Measurements from ENCODE around the gene MAP3K4.

MAP3K4 gene

GRCh38 chr6:161153725-161154124 is 162.2 kb downstream of the MAP3K4 start:
- no peak overlapping the region for H3K9ac ChIP-seq (ENCODE audit: low read depth, low read length, poor library complexity, severe bottlenecking)
- H2AFZ ChIP-seq (ENCODE audit: low read length), result no peak overlapping the region
- no peak overlapping the region for H3K4me3 ChIP-seq (ENCODE audit: low read length, poor library complexity, severe bottlenecking)
- no peaks in the 10 kb centered on the region for H3K27me3 ChIP-seq (ENCODE audit: insufficient read depth, low read length, poor library complexity, severe bottlenecking)
- no peaks in the 10 kb centered on the region for H3K9me2 ChIP-seq (replicated peaks; ENCODE audit: low read depth, low read length)
- no peaks in the 10 kb centered on the region for H3K79me2 ChIP-seq (ENCODE audit: insufficient read depth, low read length)
- no peaks in the 10 kb centered on the region for H3F3A ChIP-seq (ENCODE audit: low read depth)
- no peak for TF ChIP-seq EZH2phosphoT487 (IDR thresholded peaks at IDR 0.05; ENCODE audit: borderline replicate concordance)
- TF ChIP-seq, protein P1, sequence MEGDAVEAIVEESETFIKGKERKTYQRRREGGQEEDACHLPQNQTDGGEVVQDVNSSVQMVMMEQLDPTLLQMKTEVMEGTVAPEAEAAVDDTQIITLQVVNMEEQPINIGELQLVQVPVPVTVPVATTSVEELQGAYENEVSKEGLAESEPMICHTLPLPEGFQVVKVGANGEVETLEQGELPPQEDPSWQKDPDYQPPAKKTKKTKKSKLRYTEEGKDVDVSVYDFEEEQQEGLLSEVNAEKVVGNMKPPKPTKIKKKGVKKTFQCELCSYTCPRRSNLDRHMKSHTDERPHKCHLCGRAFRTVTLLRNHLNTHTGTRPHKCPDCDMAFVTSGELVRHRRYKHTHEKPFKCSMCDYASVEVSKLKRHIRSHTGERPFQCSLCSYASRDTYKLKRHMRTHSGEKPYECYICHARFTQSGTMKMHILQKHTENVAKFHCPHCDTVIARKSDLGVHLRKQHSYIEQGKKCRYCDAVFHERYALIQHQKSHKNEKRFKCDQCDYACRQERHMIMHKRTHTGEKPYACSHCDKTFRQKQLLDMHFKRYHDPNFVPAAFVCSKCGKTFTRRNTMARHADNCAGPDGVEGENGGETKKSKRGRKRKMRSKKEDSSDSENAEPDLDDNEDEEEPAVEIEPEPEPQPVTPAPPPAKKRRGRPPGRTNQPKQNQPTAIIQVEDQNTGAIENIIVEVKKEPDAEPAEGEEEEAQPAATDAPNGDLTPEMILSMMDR (conservative IDR thresholded peaks at IDR 0.05; ENCODE audit: low read length), result no peak
- H4K20me1 ChIP-seq (ENCODE audit: insufficient read depth, low read length, poor library complexity, severe bottlenecking), result no peaks in the 10 kb centered on the region
- no peaks in the 10 kb centered on the region for H3K9me3 ChIP-seq (ENCODE audit: insufficient read depth, low read depth, low read length)
- H3K4me1 ChIP-seq (ENCODE audit: insufficient read depth, low read length, poor library complexity, severe bottlenecking), result no peaks in the 10 kb centered on the region
- H3K4me2 ChIP-seq (ENCODE audit: low read depth, low read length, poor library complexity, severe bottlenecking), result no peak overlapping the region
- H3K36me3 ChIP-seq (ENCODE audit: insufficient read depth, low read length), result no peaks in the 10 kb centered on the region

DNA sequence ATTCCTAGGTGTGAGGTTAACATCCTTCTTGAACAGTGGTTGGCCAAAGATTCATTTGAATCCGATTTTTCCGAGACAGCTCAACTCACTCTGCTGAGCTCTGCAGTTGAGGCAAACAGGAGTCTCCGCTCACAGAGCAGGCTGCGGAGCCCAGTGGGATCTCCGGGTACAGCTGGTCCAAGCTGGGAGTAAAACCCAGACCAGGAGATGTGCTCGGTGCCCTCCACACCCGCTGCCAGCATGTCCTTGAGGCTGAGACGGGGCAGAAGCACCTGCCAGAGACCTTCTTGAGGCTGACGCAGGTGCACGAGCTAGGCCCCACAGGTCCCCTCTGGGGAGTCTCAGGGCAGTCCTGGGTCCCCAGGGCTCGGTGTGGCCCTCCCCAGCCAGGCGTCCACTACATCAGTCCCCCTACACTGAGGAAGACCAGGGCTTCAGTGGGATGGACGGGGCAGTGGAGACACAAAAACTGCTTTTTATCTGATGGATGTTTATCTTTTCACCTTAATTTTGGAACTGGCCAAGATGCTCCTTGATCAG is 163.3 kb downstream of the MAP3K4 start:
- Histone ChIP-seq H3K79me2 (ENCODE audit: insufficient read depth, low read length) (no peaks in the 10 kb centered on the region), H3K9me3 (ENCODE audit: insufficient read depth, low read depth, low read length) (no peaks in the 10 kb centered on the region), H3F3A (ENCODE audit: low read depth) (no peaks in the 10 kb centered on the region), H3K4me1 (ENCODE audit: insufficient read depth, low read length, poor library complexity, severe bottlenecking) (no peaks in the 10 kb centered on the region), H4K20me1 (ENCODE audit: insufficient read depth, low read length, poor library complexity, severe bottlenecking) (no peaks in the 10 kb centered on the region), H2AFZ (ENCODE audit: low read length) (no peak overlapping the region), H3K36me3 (ENCODE audit: insufficient read depth, low read length) (no peaks in the 10 kb centered on the region), H3K9ac (ENCODE audit: low read depth, low read length, poor library complexity, severe bottlenecking) (no peak overlapping the region), H3K27me3 (ENCODE audit: insufficient read depth, low read length, poor library complexity, severe bottlenecking) (no peaks in the 10 kb centered on the region), H3K4me3 (ENCODE audit: low read length, poor library complexity, severe bottlenecking) (no peak overlapping the region), H3K9me2 (replicated peaks; ENCODE audit: low read depth, low read length) (no peaks in the 10 kb centered on the region), H3K4me2 (ENCODE audit: low read depth, low read length, poor library complexity, severe bottlenecking) (no peak overlapping the region)
- TF ChIP-seq, protein P1 (conservative IDR thresholded peaks at IDR 0.05; ENCODE audit: low read length), result no peak
- TF ChIP-seq EZH2phosphoT487 (IDR thresholded peaks at IDR 0.05; ENCODE audit: borderline replicate concordance), result no peak

GRCh38 chr6:161161121-161161520 is 169.6 kb downstream of the MAP3K4 start:
- H3K79me2 ChIP-seq (ENCODE audit: insufficient read depth, low read length), result no peaks in the 10 kb centered on the region
- no peak overlapping the region for H2AFZ ChIP-seq (ENCODE audit: low read length)
- no peaks in the 10 kb centered on the region for H3K9me2 ChIP-seq (replicated peaks; ENCODE audit: low read depth, low read length)
- H3K9me3 ChIP-seq (ENCODE audit: insufficient read depth, low read depth, low read length), result no peaks in the 10 kb centered on the region
- H3F3A ChIP-seq (ENCODE audit: low read depth), result no peaks in the 10 kb centered on the region
- no peak overlapping the region for H3K4me2 ChIP-seq (ENCODE audit: low read depth, low read length, poor library complexity, severe bottlenecking)
- H3K4me1 ChIP-seq (ENCODE audit: insufficient read depth, low read length, poor library complexity, severe bottlenecking), result no peaks in the 10 kb centered on the region
- no peak overlapping the region for H3K4me3 ChIP-seq (ENCODE audit: low read length, poor library complexity, severe bottlenecking)
- no peaks in the 10 kb centered on the region for H3K36me3 ChIP-seq (ENCODE audit: insufficient read depth, low read length)
- TF ChIP-seq, protein P1 (conservative IDR thresholded peaks at IDR 0.05; ENCODE audit: low read length), result no peak
- no peak for TF ChIP-seq EZH2phosphoT487 (IDR thresholded peaks at IDR 0.05; ENCODE audit: borderline replicate concordance)
- no peaks in the 10 kb centered on the region for H3K27me3 ChIP-seq (ENCODE audit: insufficient read depth, low read length, poor library complexity, severe bottlenecking)
- no peak overlapping the region for H3K9ac ChIP-seq (ENCODE audit: low read depth, low read length, poor library complexity, severe bottlenecking)
- no peaks in the 10 kb centered on the region for H4K20me1 ChIP-seq (ENCODE audit: insufficient read depth, low read length, poor library complexity, severe bottlenecking)
